C4-2B (cell line): ENCODE results near the gene CHST10.

Source experiments
- ZFX ChIP-seq: fragments of 450-650 bp; IDR thresholded peaks from 2 replicates; pipeline ENCODE4 v1.6.1; 2017
- TF ChIP-seq, protein P1 (sequence below): fragments of 450-650 bp; conservative IDR thresholded peaks from 2 replicates; pipeline ENCODE4 v1.5.1; 2017; ENCODE audit warnings: mild to moderate bottlenecking

DNA sequence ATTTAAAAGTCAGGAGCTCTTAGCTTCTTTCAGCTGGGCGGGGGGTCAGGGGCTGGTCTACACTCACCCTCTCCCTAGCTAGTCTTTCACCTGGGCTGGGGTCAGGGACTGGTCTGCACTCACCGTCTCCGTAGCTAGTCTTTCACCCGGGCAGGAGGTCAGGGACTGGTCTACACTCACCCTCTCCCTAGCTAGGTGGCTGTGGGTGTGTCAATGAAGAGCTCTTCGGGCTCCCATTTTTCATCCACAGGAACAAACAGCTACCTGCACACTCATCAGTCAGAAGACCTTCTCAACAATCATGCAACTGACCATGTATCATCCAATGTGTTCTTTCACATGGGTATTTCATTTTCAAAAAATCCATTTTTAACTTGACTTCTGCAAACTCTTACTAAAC, 8.0 kb downstream of the CHST10 start:
- TF ChIP-seq, protein P1, sequence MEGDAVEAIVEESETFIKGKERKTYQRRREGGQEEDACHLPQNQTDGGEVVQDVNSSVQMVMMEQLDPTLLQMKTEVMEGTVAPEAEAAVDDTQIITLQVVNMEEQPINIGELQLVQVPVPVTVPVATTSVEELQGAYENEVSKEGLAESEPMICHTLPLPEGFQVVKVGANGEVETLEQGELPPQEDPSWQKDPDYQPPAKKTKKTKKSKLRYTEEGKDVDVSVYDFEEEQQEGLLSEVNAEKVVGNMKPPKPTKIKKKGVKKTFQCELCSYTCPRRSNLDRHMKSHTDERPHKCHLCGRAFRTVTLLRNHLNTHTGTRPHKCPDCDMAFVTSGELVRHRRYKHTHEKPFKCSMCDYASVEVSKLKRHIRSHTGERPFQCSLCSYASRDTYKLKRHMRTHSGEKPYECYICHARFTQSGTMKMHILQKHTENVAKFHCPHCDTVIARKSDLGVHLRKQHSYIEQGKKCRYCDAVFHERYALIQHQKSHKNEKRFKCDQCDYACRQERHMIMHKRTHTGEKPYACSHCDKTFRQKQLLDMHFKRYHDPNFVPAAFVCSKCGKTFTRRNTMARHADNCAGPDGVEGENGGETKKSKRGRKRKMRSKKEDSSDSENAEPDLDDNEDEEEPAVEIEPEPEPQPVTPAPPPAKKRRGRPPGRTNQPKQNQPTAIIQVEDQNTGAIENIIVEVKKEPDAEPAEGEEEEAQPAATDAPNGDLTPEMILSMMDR, result no peak
- TF ChIP-seq ZFX, result no peak
